HUDEP-2 (cell line): ENCODE results near the gene LSM12.
A peak's percentile ranks its signal among the peaks of the same experiment; 100 is the strongest.

Experiments used
- DNase-seq, 76 experiments: peaks; one replicate each; lab custom pipeline; 2025; ENCODE audit not compliant: unreplicated experiment in 76 of 76; lab: John Stamatoyannopoulos, UW

Gene LSM12

DNA sequence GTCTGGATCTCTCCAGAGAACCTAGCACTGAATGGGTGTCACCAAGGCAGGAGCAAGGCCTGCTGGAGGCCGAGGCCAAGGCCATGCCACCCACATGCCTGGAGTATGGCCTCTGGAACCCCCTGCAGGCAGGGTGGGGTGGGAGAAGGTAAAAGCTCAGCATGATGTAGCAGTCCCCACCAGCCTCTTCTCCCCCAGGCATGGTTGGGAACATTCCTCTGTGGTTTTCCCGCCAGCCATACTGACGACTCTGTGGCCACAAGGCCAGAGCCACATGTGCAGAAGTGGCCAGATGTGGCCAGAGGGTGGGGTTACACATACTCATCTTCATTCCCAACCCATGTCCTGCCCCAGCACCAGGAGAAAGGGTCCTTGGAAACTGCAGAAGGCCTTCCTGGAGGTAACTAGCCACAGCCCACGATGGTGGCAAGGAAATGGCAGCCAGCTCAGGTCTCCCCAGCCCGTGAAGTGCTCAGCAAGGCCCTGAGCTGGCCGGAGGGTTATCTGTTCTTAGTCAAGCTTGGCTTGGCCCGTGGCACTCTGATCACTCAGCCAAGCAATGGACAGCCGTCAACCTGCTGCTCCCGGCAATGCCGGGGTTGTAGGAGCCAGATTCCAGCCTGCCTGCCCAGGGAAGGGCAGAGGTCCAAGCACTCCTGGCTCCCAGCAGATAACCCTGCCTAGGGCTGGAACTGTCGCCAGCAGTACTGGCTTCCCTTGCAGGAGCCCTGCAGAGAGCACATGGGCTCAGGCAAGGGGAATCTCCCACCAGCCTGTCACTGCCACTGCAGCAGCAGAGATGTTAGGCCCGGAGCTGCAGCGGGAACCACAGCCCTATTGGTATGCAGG, 30.9 kb upstream of the LSM12 start:
- no peak for DNase-seq

DNA sequence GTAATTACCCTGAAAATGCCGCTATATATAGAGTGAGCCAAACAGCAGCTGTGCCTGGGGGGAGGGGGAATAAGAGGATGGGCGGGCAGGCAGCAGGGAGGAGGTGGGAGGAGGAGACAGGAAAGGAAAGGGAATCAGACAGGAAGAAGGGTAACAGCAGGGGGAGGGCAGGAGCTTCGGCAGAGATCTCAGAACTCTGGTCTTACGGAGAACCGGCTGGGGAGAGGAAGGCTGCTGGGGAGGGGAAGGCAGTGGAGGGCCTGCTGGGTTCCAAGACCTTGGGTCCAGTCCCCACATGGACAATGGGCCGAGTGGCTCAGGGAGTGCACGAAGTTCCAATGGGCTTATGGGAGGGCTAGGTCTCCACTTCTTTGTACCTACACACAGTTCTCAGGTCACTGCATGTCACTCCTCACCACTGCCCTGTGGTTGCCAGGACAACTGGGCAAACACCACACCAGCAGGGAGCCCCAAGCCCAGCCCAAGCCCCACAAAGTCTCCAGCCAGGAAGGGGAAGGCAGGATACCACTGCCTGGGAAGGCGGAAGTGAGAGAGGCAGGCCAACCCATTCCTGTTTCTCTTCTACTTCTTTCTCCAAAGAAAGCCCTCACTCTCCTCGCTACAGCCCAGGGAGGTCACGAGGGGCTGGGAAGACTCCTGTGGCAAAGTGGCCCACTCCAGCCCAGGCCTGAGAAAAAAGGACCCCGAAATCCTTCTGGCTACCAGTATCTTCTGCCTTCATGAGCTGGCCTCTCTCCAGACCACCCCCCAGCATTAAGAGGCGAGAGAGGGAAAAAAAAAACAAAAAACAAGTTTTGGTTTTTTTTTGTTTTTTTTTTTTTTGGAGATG, 29.4 kb upstream of the LSM12 start:
- DNase-seq: peak in 8 of 76 experiments; percentile 11 to 53 (median 24)

DNA sequence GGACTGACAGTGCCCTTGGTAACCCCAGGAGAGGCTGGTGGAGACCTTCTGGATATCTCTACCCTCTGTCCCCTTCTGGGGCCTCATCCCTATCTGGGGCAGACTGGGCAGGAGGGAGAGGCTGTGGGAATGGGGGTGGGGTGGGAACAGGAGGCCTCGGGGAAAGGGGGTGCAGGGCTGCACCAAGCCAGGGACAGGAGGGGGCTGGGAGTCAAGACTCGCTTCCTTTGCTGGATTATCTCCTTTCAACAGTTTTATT, 28.8 kb upstream of the LSM12 start:
- no peak for DNase-seq

DNA sequence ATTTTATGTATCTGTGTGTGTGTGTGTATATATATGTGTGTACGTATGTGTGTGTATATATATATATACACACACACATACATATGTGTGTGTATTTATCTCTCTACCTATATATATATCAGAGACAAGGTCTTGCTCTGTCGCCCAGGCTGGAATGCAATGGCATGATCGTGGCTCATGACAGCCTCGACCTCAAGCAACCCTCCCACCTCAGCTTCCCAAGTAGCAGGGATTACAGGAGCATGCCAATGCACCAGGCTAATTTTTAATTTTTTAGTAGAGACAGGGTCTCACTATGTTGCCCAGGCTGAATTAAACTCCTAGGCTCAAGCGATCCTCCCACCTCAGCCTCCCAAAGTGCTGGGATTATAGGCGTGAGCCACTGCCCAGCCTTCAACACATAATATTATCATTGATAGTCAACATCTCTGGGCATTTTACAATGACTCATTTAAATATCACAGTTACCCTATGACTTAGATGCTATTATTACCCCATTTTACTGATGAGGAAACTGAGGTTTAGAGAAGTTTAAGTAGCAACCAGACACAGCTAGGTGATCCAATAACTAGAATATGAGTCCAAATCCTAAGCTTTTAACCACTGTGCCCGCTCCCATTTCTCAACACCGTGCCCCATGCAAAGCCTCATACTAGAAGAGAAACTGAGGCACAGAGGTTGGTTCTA, 28.4 kb upstream of the LSM12 start:
- no peak for DNase-seq

DNA sequence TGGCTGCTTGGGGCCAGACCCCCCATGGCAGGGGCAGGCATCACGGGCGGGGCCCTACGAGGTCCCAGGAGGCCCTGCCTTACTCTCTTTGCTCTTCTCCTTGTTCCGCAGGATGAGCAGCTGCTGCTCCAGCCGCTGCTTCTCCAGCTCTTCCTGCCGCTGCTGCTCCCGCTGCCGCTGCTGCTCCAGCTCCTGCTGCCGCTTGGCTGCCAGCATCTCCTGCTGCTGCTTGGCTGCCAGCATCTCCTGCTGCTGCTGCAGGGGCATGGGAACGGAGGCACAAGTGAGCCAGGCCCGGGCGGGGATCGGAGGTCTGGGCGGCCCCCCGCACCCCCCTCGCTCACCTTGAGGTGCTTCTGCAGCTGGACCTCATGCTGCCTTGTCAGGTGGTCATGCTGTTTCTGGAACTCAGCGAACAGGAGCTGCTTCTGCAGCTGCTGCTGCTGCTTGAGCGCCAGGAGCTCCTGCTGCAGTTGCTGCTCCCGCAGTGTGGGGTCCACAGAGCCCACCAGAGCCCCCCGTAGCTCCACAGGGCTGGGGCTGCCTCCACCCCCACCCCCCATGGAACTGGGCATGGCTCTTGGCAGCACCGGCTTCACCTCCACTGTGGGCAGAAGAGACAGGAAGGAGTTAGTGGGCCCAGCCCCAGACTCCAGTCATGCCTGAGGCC, 26.9 kb upstream of the LSM12 start:
- DNase-seq: no peak

DNA sequence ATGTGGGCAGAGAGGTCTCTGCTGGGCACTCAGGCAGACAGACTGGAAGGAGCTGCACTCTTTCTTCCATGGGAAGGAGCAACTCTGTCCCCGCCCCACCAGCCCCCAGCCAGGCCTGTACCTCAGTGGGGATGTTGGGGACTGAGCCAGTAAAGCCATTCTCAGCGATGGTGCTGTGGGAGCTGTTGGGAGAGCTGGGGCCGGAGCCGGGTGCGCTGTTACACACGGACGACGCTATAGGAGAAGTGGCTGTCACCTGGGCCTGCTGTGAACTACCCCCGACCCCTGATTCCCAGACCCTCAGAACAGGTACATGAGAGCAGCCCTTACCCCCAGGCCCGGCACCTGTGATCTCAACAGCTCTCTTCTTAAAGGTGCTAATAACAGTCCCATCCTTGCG, 25.6 kb upstream of the LSM12 start:
- no peak for DNase-seq

DNA sequence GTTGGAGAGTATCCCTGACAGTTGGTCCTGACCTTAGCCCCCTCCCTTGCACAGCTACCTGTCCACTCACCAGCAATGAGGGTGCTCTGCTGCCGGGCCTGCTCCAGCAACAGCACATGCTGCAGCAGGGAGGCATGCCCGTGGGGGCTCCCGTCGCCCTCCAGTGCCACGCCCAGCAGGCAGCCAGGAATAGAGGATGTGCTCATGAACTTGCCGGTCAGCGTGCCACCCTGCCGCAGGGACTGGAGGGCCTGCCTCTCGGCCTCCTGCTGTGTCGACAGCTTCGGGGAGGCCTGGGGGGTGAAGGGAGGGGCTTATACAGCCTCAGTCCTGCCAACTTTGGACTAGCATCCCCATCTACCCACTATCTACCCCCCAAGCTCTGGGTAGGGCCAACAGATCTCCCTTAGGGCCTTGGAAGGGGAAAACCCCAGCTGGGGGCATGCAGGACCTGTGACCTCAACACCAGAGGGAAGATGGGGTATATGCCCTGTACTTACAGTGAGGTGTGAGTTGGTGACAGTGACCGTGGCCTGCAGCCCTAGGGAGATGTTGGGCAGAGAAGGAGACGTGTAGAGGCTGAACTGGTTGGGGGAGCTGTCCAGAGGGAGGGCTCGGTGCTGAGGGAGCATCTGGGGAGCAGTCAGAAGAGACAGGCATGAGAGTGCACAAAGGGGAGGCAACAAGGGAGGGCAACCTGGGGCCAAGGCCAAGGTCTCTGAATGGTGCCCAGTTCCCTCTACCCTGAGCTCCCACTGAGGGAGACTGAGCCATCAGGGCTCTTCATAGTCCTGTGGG, 24.9 kb upstream of the LSM12 start:
- no peak for DNase-seq

DNA sequence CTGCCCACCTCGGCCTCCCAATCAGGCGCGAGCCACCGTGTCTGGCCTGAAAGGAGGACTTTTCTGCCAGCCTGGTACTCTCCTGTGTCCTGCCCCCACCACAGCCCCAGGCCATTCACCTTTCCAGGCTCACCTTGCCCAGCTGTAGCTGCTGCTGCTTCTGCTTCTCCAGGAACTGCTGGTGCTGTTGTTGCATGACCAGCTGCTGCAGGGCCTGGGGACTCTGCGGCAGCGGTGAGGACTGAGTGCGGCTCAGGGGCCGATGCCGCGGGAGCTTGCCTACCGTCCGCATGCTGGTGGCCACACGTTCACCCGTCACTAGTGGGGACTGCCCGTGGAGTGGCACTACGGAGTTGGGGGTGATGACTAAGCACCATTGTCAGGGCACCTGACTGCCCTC, 21.8 kb upstream of the LSM12 start:
- DNase-seq: no peak

DNA sequence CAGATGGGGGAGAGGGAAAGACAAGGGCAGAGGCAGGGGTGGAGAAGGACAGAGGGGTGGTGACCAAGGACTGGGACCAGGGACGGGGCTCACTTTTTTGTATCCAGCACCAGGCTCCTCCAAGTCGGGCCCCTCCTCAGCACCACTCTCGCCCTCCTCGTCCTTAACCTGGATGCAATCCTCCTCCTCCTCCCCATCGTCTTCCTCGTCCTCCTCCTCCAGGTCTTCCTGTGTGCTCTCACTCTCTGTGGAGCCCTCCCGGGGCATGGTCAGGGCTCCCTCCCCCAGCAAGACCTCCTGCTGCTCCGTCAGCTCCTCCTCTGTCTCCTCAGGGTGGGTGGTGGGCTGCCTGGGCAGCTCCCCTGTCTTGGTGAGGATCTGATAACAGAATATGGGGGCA, 20.8 kb upstream of the LSM12 start:
- DNase-seq: no peak

DNA sequence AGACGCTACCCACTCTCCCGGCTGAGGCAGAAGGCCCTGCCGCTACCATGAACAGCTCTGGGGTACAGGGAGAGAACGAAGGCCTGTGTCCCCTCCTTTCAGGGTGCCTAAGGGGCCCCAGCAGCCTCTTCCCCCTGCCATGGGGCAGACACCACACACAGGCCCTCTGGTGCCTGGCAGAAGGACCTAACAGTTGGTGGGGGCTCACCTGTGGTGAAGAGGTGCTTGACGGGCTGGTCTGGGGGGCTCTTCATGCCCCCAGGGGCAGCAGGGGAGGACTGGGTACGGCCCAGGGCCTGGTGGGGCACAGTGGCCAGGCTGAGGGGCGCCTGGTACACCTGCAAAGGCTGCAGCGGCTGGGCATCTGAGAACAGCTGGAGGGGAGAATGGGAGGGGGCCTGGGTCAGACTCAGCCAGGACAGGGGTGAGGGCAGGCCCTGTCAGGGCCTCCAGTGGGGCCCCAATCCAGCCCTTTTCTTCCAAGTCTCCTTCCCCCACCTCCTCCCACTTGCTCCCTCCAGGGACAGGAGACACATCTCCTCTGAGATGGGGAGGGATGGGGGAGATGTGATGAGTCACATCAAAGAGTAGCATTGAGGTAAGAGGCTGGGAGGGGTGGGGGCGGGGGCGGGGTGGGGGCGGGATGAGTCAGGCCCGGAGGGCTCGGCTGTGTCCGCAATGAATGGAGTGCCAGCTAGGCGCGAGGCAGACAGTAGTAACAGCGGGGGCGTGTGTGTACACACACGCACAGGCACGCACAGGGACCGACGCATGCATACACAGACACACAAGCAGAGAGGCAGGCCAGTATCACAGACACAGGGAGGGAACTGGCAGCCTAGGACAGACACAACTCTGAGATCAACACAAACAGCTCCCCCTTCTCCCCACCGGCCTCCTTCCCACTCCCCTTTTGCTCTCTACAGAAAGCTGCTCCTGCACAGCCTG, 20.2 kb upstream of the LSM12 start:
- DNase-seq: peak in 67 of 76 experiments; percentile 3 to 90 (median 58)

DNA sequence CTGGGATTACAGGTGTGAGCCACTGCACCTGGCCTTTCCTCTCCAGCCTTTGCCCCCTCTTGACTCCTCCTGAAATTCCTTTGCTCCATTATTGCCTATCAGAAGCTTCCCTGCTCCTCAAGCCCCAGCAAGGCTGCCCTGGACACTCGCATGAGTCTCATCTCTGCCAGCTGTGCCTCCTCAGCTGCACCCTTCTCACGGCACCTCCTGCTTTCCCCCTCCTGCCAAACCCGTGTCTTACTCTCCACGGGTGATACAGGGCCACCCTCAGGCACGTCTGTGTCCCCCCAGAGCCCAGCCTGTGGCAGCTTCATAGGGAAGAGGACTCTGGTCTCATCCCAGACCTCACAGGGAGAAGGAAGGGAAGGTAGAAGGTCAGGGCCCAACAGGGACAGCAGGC, 19.4 kb upstream of the LSM12 start:
- DNase-seq: no peak

DNA sequence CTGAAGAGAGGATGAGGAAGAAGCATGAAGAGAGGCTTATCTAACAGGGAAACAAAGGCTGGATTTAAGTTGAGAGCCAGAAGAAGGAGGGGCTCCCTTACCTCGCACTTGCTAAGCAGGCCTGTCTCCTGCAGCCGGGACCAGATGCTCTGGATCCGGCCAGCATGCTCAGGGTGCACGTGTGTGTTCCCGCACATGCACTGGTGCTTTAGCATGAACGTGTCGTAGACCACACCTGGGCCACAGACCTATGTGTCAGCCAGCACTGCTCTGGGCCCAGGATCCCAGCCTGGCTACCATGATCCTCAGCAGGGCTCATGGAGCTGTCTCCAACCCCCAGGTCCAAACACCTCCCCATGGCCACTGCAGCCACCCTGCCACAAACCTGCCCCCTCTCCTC, 18.4 kb upstream of the LSM12 start:
- DNase-seq: no peak

DNA sequence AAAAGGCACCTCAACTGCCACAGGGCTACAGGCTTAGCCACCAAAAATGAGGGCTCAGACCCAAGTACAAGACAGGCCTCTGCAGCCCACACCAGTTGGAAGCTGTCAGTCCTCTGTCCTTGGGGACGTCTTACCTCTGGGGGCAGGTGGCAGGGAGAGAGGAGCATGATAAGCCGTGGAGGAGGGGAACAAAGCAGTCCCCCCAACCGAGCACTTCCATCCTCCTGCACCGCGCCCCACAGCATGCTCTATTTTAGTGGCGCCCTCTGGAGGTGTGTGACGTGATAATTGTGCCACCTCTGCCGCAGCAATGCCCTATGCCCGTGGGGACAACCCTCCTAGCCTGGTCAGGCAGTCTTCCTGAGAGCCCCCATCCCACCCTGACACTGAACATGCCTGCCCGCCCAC, 17.7 kb upstream of the LSM12 start:
- DNase-seq: peak in 21 of 76 experiments; percentile 3 to 41 (median 20)

DNA sequence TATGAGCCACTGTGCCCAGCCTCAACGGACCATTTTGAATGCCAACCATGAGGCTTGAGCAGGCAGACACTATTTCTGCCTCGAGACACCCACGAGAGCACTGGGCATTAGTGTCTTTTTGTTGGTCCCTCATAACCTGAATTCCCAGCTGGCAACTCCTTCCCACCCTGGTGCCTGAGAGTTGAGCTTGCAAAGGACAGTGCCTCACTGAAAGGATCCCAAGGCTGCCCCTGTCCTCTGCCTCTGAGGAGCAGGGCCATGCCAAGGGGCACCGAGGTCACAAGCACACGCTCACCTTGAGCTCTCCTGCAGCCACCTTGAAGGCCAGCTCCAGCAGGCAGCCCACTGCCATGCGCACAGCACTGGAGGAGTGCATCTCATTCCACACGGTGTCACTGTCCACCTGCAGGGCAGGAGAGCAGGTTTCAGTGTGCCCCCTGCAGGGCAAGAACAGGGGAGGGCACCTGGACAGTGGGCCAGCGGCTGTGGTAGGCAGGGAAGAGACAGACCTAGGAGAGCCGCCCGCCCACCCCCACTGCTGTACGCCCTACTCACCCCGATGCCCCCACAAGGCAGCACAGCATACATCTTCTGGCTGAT, 16.9 kb upstream of the LSM12 start:
- peak in 32 of 76 experiments; percentile 5 to 46 (median 19) for DNase-seq

DNA sequence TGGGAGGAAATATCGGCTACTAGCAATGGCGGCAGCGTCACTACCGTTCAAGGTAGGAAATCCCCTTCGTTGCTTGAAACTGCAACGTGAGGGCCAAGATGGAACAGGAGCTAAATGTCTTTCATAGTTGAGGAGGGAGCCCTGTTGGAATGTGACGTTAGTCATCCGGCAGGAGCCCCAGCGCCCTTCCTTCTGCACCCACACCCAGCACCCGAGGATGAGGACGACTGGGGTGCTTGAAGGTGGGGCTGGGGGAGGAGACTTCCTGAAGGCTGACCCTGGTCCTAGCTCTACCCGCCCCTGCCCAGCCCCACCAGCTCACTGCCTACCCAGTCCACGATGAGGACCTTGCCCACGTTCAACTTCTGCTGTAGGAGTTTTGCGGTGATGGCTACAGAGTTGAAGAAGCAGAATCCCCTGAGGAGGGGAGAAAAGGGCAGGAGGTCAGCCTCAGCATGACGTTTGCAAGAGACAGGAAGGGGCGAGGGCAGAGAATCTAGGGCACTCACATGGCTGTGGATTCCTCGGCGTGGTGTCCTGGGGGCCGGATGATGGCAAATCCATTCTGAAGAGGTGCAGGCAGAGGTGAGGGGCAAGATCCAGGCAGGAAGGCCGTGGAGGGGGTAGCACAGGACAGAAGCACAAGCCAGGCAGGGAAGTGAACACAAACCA, 15.9 kb upstream of the LSM12 start:
- no peak for DNase-seq

DNA sequence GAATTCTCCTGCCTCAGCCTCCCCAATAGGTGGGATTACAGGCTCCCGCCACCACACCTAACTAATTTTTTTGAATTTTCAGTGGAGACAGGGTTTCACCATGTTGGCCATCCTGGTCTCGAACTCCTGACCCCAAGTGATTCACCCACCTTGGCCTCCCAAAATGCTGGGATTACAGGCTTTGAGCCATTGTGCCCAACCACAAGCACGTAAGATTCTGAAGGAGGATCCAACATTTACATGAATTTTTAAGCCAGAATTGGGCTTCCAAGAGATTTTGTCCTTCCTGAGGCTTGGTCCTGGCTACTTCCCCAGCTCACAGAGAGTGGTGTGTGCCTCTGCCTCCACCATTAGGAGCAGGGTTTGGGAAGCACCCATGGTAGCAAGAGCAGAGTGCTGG, 15.2 kb upstream of the LSM12 start:
- DNase-seq: no peak

DNA sequence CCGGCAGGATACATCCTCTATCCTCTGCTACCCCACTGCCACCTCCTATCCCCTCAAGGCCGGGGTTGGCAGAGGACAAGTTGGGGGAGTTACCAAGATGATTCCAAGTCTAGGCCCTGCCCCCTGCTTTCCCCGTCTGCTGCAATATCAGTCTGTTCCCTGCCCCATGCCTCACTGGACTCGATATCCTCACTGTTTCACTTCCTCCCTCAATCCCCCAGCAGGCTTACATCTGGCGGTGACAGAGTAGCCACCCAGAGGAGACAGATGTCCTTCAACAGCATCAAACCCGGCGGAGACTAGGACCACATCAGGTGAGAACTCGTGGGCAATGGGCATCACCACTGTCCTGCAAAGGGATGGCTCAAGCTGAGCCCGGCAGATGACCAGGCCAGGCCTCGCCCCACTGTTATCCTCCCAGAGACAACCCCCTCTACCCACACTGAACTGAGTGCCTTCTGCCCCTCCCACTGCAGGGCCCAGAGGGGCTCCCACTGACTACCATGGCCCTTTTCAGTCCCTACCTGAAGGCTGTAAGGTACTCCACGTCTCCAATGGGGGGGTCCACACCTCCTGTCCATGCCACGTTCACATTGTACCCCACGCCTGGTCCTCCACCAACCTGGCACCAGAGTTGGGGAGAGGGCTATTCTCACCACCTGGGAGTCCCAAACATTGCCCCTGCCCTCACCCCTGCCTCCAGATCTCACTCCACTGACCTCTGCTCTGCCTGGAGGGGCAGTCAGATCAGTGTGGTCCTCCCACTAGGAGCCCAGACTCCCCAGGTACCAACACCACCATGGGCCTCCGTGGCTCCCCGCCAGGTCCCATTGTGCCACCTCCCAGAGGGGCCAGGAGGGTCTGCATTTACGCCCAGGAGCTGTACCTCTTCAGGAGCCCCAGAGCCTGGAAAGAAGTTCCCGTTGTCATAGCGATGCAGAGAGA, 13.7 kb upstream of the LSM12 start:
- no peak for DNase-seq
